Osteoblast (primary cell): ENCODE data around the gene EMC9. TPM values are rescaled to one million over a fixed set of nuclear protein-coding genes. Genes with fewer than 3 reads are reported as not detected.

Source experiments
- DNase-seq: peaks from one replicate; pipeline ENCODE4 v3.0.0; 2011; ENCODE audit warnings: low spot score, mixed read lengths; ENCODE audit not compliant: insufficient read length; ENCODE audit errors: missing footprints
- H2AFZ ChIP-seq: 2 replicates; pipeline ENCODE4 v1.6.0; 2011; ENCODE audit warnings: mild to moderate bottlenecking, low read length
- H3K27ac ChIP-seq: 2 replicates; pipeline ENCODE4 v1.5.1; 2011; ENCODE audit warnings: mild to moderate bottlenecking, low read depth, low read length, moderate library complexity
- H3K27me3 ChIP-seq: 2 replicates; pipeline ENCODE4 v1.6.0; 2012; ENCODE audit warnings: mild to moderate bottlenecking, control low read depth, inconsistent platforms, low read length, moderate library complexity; ENCODE audit not compliant: insufficient read depth
- H3K36me3 ChIP-seq: 2 replicates; pipeline ENCODE4 v1.5.1; 2011; ENCODE audit warnings: mild to moderate bottlenecking, low read length, control low read depth, moderate library complexity; ENCODE audit not compliant: insufficient read depth
- H3K4me1 ChIP-seq: 2 replicates; pipeline ENCODE4 v1.5.1; 2011; ENCODE audit warnings: mild to moderate bottlenecking, low read length, control low read depth, moderate library complexity; ENCODE audit not compliant: insufficient read depth
- H3K4me2 ChIP-seq: 2 replicates; pipeline ENCODE4 v1.6.0; 2011; ENCODE audit warnings: mild to moderate bottlenecking, low read length; ENCODE audit not compliant: insufficient read depth
- H3K4me3 ChIP-seq: fragments of 200-600 bp; sonication (generic); 3 replicates; pipeline ENCODE4 v1.5.1; 2012; ENCODE audit warnings: mild to moderate bottlenecking, low read length, inconsistent platforms; ENCODE audit not compliant: insufficient read depth
- H3K79me2 ChIP-seq: 2 replicates; pipeline ENCODE4 v1.6.0; 2012; ENCODE audit warnings: mild to moderate bottlenecking, low read length, control low read depth, inconsistent platforms; ENCODE audit not compliant: insufficient read depth
- H3K9me3 ChIP-seq: 2 replicates; pipeline ENCODE4 v1.5.1; 2011; ENCODE audit warnings: low read depth, low read length, control low read depth
- H4K20me1 ChIP-seq: 2 replicates; pipeline ENCODE4 v1.6.0; 2012; ENCODE audit warnings: mild to moderate bottlenecking, low read length, control low read depth; ENCODE audit not compliant: insufficient read depth
- CTCF ChIP-seq: IDR thresholded peaks from 2 replicates; pipeline ENCODE4 v1.5.1; 2011; ENCODE audit warnings: mild to moderate bottlenecking, low read depth, low read length, moderate library complexity; ENCODE audit errors: extremely low read depth
- total RNA-seq: library from RNA; depleted of rRNA; stranded (reverse); fragments of >200 nt; gene quantifications from 2 replicates; pipeline ENCODE4 v1.2.3, GENCODE V29; 2012

Gene EMC9
- total RNA-seq, 1 donor, result 6.9 TPM

- Histone ChIP-seq H3K4me2 (no peak overlapping the region), H3K36me3 (no peaks in the 10 kb centered on the region), H3K27ac (no peak overlapping the region), H4K20me1 (no peaks in the 10 kb centered on the region), H3K27me3 (no peaks in the 10 kb centered on the region), H2AFZ (no peak overlapping the region), H3K79me2 (peaks cover 3% of the 10 kb centered on the region), H3K4me1 (peaks cover 8% of the 10 kb centered on the region), H3K4me3 (no peak overlapping the region), H3K9me3 (no peaks in the 10 kb centered on the region)
- no peak for DNase-seq
- no peak for TF ChIP-seq CTCF
Observed at GRCh38 chr14:24110523-24110922, 30.9 kb downstream of the EMC9 start.

- no peaks in the 10 kb centered on the region for H3K9me3 ChIP-seq
- peaks cover 5% of the 10 kb centered on the region for H3K4me1 ChIP-seq
- no peak overlapping the region for H2AFZ ChIP-seq
- no peak for DNase-seq
- no peak overlapping the region for H3K4me2 ChIP-seq
- no peaks in the 10 kb centered on the region for H3K36me3 ChIP-seq
- H3K27me3 ChIP-seq, result no peaks in the 10 kb centered on the region
- H3K4me3 ChIP-seq, result no peak overlapping the region
- no peak for TF ChIP-seq CTCF
- H4K20me1 ChIP-seq, result no peaks in the 10 kb centered on the region
- H3K27ac ChIP-seq, result no peak overlapping the region
- no peaks in the 10 kb centered on the region for H3K79me2 ChIP-seq
Observed at GRCh38 chr14:24110060-24110459, 31.3 kb downstream of the EMC9 start.

GRCh38 chr14:24108336-24108874 lies 33.0 kb downstream of the EMC9 start:
- no peak overlapping the region for H3K27ac ChIP-seq

More at GRCh38 chr14:24108336-24108874, 33.0 kb downstream of the EMC9 start:
- Histone ChIP-seq H4K20me1 (no peaks in the 10 kb centered on the region), H3K4me1 (peaks cover 2% of the 10 kb centered on the region), H3K27me3 (no peaks in the 10 kb centered on the region), H3K36me3 (peaks cover 7% of the 10 kb centered on the region), H2AFZ (peak overlapping the region; percentile 43), H3K79me2 (no peaks in the 10 kb centered on the region), H3K4me2 (no peak overlapping the region), H3K9me3 (no peaks in the 10 kb centered on the region), H3K4me3 (no peak overlapping the region)
- no peak for TF ChIP-seq CTCF
- DNase-seq, result no peak
